ENCODE results near the gene HIRIP3.

- TF ChIP-seq GATA3 (IDR thresholded peaks at IDR 0.05; ENCODE audit: low read depth, low read length) (no peak), GATA2 (IDR thresholded peaks at IDR 0.05; ENCODE audit: low read depth, low read length) (no peak)
These were observed 28.2 kb upstream of the HIRIP3 start for GRCh38 chr16:30023586-30023985.

All from SH-SY5Y (cell line).